ENCODE measurements around the gene SPATA2. TPM values are rescaled to one million over a fixed set of nuclear protein-coding genes. Genes with fewer than 3 reads are reported as not detected.

The SPATA2 gene
- total and polyA plus RNA-seq, 2 of the 13 experiments (the other 11 are each of a cell fraction or from before 2014, with no cell fraction given), result 3.2 to 8.7 TPM

- peak within 1 kb of the TSS; percentile 61 for H2AFZ ChIP-seq (ENCODE audit: low read length)
- H3K79me2 ChIP-seq (ENCODE audit: insufficient read depth, low read length), result peaks cover 50% of the 10 kb centered on the region
- no peaks in the 10 kb centered on the region for H3K9me3 ChIP-seq (ENCODE audit: low read length)
- H3K4me3 ChIP-seq (replicated peaks in 1 of 3; ENCODE audit: insufficient read depth in 1 of 3, low read depth in 2 of 3, low read length in 3 of 3), result peak within 1 kb of the TSS; percentile 80 to 99 (median 99)
- peak; percentile 77 for ATAC-seq
- intact Hi-C loops (cut with micrococcal nuclease; ENCODE audit: unreplicated experiment) (no loop called here), in situ Hi-C loops (cut with HindIII; ENCODE audit: extremely low pct_ligation_motif_present, low pct_unique_long_range_greater_than_20kb) (no loop called here)
- H3K27me3 ChIP-seq (ENCODE audit: control insufficient read depth in 1 of 2, insufficient read depth in 2 of 2, low read length in 2 of 2), result no peaks in the 10 kb centered on the region; a peak in 2 of 5 replicates
- peaks cover 9 to 20% of the 10 kb centered on the region in 2 experiments; a peak in 4 of 5 replicates for H3K36me3 ChIP-seq (replicated peaks in 1 of 2; ENCODE audit: control insufficient read depth in 1 of 2, insufficient read depth in 2 of 2, low read length in 2 of 2)
- no peak for FAIRE-seq
- H3K27ac ChIP-seq (ENCODE audit: extremely low read length, insufficient read depth, low read length), result peak within 1 kb of the TSS; percentile 78
- peak; percentile 87 for DNase-seq (ENCODE audit: low spot score)
- BruUV-seq (replicated peaks), result no TSS peak
- CTCF ChIA-PET (ENCODE audit: low intra/inter-chr PET ratio, low total read pairs), result no interaction called here
- H3K4me1 ChIP-seq (ENCODE audit: insufficient read depth, low read length), result peaks cover 75% of the 10 kb centered on the region
- peaks cover 33% of the 10 kb centered on the region for H4K20me1 ChIP-seq (ENCODE audit: insufficient read depth, low read length)
- peak within 1 kb of the TSS; percentile 97 for H3K9ac ChIP-seq (ENCODE audit: insufficient read depth, low read depth, low read length)
- peak within 1 kb of the TSS; percentile 98 for H3K4me2 ChIP-seq (ENCODE audit: low read depth, low read length)
- WGBS (ENCODE audit: low lambda C conversion rate), result under 1% methylated on average over 53 of the region's 79 CpGs
- POLR2A ChIA-PET, result interaction anchor here (0.6 to 6.7 kb wide), 24 partner anchors 8 to 352 kb away, joined by 3 to 105 read pairs (median 4); partner anchors contain the start of genes SLC9A8, SNAI1 and SPATA2
- TF ChIP-seq ZFX (CRISPR knock-in tag; IDR thresholded peaks at IDR 0.05; ENCODE audit: low read depth) (peak; percentile 92), ZNF704 (CRISPR knock-in tag; IDR thresholded peaks at IDR 0.05; ENCODE audit: borderline replicate concordance) (0 out of 2 replicates have a peak, but pooled peaks have one; percentile 15), HNRNPL (IDR thresholded peaks at IDR 0.05; ENCODE audit: low read depth, low read length) (no peak), ZFP36 (IDR thresholded peaks at IDR 0.05; ENCODE audit: borderline replicate concordance, low read depth, low read length, partially characterized antibody) (no peak), CCDC6 (CRISPR knock-in tag; IDR thresholded peaks at IDR 0.05) (no peak), ZBTB10 (CRISPR knock-in tag; IDR thresholded peaks at IDR 0.05; ENCODE audit: borderline replicate concordance) (0 out of 2 replicates have a peak, but pooled peaks have one; percentile 32), KLF6 (CRISPR knock-in tag; IDR thresholded peaks at IDR 0.05) (peak; percentile 90; the same call in 1 of the 2 replicates), BATF2 (CRISPR knock-in tag; IDR thresholded peaks at IDR 0.05) (peak; percentile 36; the same call in 1 of the 2 replicates), KLF11 (CRISPR knock-in tag; IDR thresholded peaks at IDR 0.05) (peak; percentile 64; the same call in 1 of the 2 replicates), WIZ (CRISPR knock-in tag; IDR thresholded peaks at IDR 0.05) (no peak; the same call in 1 of the 2 replicates)
- TF ChIP-seq, protein P1, sequence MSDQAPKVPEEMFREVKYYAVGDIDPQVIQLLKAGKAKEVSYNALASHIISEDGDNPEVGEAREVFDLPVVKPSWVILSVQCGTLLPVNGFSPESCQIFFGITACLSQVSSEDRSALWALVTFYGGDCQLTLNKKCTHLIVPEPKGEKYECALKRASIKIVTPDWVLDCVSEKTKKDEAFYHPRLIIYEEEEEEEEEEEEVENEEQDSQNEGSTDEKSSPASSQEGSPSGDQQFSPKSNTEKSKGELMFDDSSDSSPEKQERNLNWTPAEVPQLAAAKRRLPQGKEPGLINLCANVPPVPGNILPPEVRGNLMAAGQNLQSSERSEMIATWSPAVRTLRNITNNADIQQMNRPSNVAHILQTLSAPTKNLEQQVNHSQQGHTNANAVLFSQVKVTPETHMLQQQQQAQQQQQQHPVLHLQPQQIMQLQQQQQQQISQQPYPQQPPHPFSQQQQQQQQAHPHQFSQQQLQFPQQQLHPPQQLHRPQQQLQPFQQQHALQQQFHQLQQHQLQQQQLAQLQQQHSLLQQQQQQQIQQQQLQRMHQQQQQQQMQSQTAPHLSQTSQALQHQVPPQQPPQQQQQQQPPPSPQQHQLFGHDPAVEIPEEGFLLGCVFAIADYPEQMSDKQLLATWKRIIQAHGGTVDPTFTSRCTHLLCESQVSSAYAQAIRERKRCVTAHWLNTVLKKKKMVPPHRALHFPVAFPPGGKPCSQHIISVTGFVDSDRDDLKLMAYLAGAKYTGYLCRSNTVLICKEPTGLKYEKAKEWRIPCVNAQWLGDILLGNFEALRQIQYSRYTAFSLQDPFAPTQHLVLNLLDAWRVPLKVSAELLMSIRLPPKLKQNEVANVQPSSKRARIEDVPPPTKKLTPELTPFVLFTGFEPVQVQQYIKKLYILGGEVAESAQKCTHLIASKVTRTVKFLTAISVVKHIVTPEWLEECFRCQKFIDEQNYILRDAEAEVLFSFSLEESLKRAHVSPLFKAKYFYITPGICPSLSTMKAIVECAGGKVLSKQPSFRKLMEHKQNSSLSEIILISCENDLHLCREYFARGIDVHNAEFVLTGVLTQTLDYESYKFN (CRISPR knock-in tag; conservative IDR thresholded peaks at IDR 0.05), result peak; percentile 26
These were observed 21.1 kb upstream of the SPATA2 start, which contains the start of gene RNF114 for GRCh38 chr20:49936153-49937026. RNF114 (plus strand) TSS chr20:49936397; CDS start chr20:49936413, 16 bp downstream.

Data from HepG2 (cell line).